Left cardiac atrium (tissue), 4 donors: ENCODE results near the gene ANGPTL7. TPM values are rescaled to one million over a fixed set of nuclear protein-coding genes. Genes with fewer than 3 reads are reported as not detected.

ENCODE experiments used
- ATAC-seq, 2 donors: fragments of 200-7000 bp; cut with Tn5 transposase; one replicate each; pipeline ENCODE4 v1.9.1; 2020; ENCODE audit warnings: mild to moderate bottlenecking in 2 of 2, moderate library complexity in 2 of 2
- DNase-seq: peaks from one replicate; pipeline ENCODE4 v3.0.0-alpha.2; 2020
- intact Hi-C, 2 donors: fragments of 100-400 bp; cut with DNase I; formaldehyde crosslinking; loops; one replicate each; pipeline versions ENCODE4 v1.14.1 to v1.15.1; 2022 to 2023
- total RNA-seq, 2 donors: library from RNA; stranded (reverse); fragmentation: NEBNext Ultra II Directional; extraction: Animal tissue kit (Norgen Biotek cat#: 25700); gene quantifications; one replicate each; pipeline ENCODE4 v1.2.1, GENCODE V29; 2021
- donor health status: DM: no; HTN: yes; CAD: no.
- donor health status: DM: no; HTN: yes; CAD: no; lungs with severe emphysema.
- donor health status: DM: yes; HTN: yes; CAD: no.
- donor health status: Dilated cardiomyopathy.

The ANGPTL7 gene
- total RNA-seq, 2 donors from 2014 or later: 0.39 to 3.0 TPM

DNA sequence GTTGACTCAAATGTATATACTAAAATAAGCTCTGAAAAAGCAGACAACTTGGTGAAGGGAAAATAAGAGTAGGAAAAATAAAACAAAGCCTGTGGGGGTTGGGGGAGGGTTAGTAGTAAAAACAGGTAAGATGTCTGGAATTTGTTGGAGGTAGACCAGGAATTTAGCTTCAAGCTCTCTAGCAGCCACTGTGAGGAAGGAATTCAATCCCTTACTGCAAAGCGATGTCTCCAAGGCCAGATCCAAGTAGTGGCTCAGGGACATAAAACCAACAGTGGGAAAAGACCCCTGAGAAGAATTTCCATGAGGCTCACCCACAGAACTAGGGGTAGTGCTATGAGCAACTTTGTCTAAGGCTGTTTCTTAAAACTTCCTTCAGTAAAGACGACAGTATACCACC lies 7.8 kb downstream of the ANGPTL7 start:
- intact Hi-C loops: no loop called here
- ATAC-seq (no peak), DNase-seq (no peak)

DNA sequence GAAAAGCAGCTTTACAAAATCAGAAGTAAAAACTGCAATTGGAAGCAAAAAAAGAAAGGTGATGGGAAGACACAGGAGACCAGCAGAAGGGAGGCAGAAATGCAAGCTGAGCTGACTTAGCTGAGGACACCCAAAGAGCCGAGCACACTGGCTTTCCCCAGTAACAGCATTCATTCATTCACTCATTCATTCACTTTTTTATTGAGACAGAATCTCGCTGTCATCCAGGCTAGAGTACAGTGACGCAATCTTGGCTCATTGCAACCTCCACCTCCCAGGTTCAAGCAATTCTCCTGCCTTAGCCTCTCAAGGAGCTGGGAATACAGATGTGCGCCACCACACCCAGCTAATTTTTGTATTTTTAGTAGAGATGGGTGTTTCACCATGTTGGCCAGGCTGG lies 8.2 kb downstream of the ANGPTL7 start:
- no peak for ATAC-seq
- DNase-seq: no peak
- intact Hi-C loops: no loop called here

DNA sequence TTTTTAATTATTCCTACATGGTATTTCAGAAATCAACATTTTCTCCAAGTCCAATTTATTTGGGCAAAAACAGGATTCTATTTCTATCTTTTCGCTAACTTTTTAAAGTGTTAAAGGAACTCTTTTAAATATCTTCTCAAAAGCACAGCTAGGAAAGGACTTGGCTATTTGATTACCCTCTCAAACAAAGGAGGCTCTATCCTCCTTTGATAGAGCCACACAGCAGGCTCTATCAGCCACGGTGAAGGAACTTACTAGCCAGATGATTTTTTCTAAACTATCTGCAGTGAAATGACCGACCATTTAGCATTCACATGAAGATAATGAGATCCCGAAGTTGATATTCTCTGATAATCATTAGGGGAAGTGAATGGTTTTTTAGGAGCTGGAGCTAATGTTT lies 9.1 kb downstream of the ANGPTL7 start:
- no peak for ATAC-seq
- DNase-seq: no peak
- intact Hi-C loops: no loop called here

DNA sequence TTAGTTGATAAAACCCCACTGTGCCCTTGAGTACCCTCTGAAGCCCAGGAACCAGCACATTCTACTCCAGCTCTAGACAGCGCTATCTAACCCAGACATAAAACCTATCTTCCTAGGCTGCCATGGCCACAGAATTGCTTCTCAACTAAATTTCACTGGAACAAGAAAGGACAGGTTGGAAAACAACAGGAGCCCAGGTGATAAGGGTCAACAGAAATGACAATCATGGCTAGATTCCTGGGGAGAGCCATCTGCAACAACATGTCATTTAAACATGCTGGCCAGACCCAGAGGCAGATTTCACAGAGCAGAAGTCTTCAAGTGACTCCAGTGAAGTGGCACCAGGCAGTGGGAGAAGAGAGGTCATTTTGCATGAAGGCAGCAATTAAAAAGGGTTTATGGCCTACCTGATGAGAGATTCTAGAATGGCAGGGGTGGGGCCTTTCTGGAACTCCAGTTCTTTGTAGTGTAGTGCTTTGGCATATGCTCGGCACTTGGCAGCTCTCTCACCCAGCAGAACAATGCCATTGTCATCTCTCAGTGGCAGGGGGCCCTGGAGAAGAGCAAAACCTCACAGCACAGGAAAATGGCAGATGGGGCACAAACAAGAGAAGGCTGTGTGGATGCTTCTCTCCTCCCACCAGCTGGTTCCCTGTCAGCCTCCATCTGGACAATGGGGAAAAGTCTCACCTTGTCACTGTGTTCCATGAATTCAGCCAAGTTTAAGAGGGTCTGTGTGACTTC lies 9.9 kb downstream of the ANGPTL7 start:
- intact Hi-C loops: no loop called here
- DNase-seq (no peak), ATAC-seq (no peak)

DNA sequence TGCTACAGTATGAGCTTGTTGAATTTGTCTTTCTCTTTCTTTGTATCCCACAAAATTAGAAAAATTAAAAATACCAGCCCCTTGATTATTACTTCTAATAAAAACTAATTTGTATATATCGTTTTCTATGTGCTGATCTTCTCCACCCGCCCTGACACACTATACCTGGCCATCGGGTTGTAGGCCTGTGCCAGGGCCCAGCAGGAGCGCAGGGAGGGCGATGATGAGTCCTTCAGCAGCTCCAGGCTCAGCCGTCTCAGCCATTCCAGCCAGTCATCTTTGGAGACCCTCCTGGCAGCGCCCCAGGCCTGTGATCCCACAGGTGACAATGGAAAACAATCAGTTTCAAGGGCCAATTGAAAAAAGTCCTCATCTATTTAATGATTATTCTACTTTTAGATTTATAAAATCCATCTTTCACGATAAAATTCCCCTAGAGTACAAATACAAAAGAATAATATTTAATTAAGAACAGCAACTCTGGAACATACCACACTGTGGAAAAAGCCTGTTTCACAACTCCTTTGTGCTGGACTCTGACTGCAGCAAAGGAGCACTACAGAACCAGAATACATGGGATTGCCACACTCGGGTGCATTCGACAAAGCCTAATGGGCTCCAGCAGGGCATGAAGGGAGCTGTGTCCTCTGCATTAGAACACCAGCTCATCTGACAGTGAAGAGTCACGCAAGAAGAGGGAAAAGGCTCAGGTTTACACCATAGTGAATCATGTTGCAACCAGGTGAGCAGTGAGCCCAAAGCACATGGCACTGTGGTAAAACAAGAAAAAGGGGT lies 15.4 kb downstream of the ANGPTL7 start:
- intact Hi-C loops: no loop called here
- peak in 1 of 2 donors; percentile 34 for ATAC-seq

DNA sequence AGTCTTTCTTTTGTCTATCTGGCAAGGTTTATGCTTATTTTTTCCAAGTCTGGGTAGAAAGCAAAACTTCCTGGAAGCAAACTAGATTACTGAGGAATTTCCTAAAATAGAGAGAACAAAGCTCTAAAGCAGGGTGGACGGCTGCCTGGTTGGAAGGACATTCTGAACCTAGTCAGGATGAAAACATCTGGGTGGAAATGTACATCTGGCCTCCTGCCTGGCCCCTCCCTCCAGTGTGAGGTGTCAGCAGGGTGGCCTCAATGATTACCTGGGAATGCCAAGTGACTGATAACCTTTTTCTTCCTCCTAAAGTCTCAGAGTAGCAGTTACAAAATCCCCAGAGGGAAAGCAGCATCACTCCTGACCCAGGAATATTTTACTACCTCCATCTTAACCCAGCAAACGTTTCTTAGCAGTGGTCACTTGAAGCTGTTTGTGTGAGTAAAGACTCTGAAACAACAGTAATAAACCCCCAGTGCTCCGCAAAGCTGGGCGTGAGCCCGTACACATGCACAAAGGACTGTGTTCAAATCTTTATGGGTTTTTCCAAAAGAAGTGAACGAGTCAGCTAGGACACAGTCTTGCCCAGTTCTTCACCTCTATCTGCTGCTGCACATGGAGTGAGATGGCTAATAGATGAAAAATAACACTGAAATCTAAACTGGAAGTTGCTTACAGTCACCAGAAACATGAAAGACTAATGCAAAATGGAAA lies 18.9 kb downstream of the ANGPTL7 start:
- intact Hi-C loops: no loop called here
- DNase-seq: peak; percentile 33
- peak; percentile 38 to 59 for ATAC-seq

More for the DNA sequence above, 15.4 kb downstream of the ANGPTL7 start:
- no peak for DNase-seq

DNA sequence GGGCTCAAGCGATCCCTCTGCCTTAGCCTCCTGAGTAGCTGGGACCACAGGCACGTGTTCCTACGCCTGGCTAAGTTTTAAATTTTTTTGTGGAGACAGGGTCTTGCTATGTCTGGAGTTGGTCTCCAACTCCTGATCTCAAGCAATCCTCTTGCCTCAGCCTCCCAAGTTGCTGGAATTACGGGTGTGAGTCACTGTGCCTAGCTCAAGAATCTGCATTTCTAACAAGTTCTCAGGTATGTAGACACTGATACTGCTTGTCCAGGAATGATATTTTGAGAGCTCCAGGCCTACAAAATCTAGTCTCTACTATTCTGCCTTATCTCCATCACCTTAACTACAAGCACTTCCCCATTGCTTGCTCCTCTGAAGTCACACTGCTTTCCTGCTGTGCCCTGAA lies 22.3 kb downstream of the ANGPTL7 start:
- no peak for ATAC-seq
- intact Hi-C loops: loop anchor here in 1 of 2 donors (10.0 kb wide), 1 partner anchor 117 kb away; the partner anchor contains the start of gene EXOSC10

DNA sequence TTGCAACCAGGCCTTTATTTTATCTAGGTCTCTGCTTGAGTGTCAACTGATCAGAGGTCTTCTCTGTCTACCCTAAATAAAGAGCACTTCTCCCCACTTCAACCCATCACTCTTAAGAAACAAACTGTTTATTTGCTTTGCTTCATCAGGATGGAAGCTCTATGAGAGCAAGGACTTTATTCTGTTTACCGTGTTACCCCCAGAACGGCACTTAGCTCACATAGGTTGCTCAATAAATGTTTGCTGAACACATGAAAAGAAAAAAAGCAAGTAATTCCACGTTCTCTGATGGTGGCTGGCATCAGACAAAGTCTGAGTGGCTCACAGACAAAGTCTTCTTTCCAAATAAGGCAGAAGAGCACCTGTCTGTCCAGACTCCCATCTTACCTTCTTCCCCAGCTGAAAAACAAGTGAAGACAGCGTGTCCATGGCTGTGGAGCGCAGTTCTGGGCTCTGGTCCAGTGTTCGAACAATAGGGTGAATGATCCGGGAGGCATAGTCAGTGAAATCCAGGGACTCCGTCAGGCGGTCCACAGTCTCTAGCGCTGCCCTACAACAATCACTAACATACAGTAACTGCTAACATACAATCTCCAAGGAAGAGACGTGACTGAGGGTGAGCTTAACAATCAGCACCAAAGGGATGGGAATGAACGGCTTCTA lies 22.9 kb downstream of the ANGPTL7 start:
- intact Hi-C loops: loop anchor here in 1 of 2 donors (10.0 kb wide), 1 partner anchor 117 kb away; the partner anchor contains the start of gene EXOSC10
- ATAC-seq (no peak), DNase-seq (no peak)

More for the DNA sequence above, 22.3 kb downstream of the ANGPTL7 start:
- no peak for DNase-seq

DNA sequence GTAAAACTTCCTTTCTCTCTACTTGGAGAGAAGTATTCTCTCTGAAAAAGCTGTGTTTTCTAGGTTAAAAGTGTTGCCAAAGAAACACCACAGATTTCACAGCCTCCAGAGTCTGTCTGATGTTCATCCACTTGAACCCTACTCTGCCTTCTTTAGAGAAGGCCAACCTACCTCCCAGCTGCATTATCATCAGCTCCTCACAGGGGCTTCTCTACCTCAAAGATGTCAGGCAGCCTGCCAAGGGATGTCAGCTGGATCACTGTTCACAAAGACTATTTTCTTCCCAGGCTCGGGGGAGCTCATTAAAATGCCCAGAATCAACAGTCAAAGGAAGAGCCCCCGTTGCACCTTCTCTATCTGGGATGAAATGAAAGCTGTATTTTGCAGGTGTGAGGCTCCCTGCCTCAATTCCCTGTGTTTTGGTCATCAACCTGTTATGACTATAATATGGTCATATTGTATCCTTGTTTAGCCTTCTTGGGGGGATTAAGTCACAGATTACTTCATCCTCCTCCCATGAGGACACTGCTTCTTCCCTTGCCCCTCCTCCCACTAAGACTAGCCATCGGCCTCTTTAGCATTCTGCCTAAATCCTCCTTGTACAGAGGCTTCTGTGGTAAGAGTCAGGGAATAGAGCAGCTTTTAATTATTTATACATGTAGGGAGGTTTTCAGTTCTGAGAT lies 25.7 kb downstream of the ANGPTL7 start:
- ATAC-seq: no peak
- intact Hi-C loops: loop anchor here in 1 of 2 donors (10.0 kb wide), 1 partner anchor 120 kb away; the partner anchor contains the start of gene EXOSC10
- no peak for DNase-seq

DNA sequence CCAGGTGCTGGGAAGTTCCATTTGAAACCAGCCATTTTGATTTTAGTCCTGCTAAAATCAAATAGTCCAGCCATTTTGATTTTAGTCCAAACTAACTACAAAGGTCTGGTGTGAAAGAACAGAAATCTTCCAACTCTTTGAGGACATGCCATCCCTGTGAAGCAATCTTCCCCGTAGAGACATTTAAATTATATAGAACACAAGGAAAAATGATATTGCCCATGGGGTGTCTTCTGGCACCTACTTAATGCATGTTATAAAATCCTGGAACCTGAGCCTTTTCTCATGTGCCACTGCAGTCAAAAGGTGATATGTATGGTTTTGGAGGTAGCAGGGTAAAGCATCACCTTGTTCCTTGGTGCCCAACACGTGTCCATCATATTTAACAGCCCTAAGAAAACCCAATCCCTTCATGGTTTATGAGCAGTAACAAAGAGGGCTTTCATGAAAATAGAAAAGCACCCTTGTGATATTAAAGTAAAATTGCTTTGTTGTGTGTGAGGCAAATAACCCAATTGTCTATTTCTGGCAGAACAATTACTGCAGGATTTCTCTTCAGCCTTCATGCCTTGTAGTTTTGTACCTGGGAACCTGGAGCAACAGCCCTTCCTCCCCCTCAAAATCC lies 26.3 kb downstream of the ANGPTL7 start:
- ATAC-seq (no peak), DNase-seq (no peak)
- intact Hi-C loops: loop anchor here in 1 of 2 donors (10.0 kb wide), 1 partner anchor 121 kb away; the partner anchor contains the start of gene EXOSC10

DNA sequence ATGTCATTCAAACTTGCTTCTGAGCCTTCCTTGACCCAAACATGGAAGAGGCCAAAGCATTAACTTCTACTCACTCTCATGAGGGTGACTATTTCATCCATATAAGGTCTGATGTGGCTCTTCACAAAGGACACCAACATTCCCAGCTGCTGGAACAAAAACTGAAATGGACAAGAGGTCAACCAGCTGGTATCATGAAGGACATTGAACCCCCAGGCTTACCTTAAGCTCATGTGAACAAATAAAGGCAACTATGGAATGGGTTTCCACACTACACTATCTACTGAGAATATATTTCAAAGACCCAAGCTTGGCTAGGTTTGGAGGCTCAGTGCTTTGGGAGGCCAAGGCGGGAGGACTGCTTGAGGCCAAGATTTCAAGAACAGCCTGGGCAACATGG lies 26.9 kb downstream of the ANGPTL7 start:
- ATAC-seq (no peak), DNase-seq (no peak)
- intact Hi-C loops: loop anchor here in 1 of 2 donors (10.0 kb wide), 1 partner anchor 121 kb away; the partner anchor contains the start of gene EXOSC10

DNA sequence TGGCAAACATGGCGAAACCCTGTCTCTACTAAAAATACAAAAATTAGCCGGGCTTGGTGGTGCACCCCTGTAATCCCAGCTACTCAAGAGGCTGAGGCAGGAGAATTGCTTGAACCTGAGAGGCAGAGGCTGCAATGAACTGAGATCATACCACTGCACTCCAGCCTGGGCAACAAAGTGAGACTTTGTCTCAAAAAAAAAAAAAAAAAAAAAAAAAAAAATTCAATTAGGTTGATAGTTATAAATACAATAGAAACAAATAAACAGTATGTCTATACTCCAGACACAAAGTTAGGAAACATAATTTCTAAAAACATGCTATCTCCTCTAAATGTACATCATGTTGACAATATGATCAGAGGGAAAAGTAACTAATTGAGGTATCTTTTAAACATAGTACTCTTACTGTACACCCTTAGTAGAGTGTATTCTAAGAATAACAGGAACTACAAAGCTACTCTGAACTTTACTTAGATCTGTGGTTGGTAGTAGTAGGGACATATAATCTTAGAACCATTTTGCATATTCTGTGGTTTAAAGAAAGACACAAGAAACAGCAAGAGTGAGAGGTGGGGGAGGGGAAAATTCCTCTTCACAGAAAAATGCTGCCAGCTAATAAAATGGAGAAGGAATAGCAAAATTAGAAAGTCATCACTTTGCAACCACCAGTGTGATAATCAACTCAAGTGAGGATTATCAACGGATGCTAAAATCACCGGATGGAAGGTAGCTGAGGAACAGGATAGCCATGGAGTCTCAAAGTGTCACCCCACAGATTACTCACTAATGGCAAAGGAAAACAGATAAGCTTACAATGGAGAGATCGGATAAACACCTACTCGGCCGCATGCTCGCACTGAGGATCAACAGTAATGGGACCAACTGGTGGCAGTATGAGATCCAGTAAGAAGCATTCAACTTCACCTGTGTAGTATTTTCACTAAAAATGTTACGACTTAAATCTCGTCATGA lies 38.2 kb downstream of the ANGPTL7 start:
- ATAC-seq (no peak), DNase-seq (no peak)
- intact Hi-C loops: no loop called here

DNA sequence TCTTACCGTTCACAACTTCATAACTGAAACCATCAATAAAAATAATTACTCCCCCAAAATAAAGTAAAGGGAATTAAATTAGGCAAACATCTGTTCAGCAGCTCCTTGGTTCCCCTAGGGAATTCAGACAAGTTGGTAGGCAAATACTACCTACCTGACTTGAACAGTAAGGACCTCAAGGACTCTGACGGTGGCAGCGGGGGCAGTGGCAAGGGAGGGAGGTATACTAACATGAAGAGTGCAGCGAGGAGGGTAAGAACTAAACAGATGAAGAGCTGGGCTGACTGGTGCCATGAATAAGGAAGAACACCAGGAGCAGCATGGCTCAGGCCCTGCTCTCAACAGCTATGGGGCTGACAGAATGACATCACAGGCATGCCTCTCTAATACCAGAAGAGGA lies 40.0 kb downstream of the ANGPTL7 start:
- DNase-seq (no peak), ATAC-seq (no peak)
- intact Hi-C loops: no loop called here

DNA sequence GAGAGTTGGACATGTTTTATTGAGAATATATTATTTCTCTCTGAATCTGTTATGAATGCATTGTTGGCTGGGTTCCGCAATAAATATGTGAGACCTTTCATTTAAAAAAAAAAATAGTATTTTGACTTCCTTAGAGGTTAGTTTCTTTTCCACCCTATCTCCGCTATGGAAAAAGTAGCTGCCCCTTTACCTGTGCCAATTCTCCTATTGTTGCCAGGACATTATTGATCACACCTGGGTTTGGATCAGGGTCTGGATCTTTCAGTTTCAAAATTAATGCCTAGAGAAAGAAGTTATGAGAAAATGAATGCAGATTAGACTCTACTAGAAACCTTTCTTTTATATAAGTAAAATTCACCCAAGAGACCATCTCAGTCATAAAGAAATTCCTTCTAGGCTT lies 44.1 kb downstream of the ANGPTL7 start:
- intact Hi-C loops: no loop called here
- DNase-seq: no peak

DNA sequence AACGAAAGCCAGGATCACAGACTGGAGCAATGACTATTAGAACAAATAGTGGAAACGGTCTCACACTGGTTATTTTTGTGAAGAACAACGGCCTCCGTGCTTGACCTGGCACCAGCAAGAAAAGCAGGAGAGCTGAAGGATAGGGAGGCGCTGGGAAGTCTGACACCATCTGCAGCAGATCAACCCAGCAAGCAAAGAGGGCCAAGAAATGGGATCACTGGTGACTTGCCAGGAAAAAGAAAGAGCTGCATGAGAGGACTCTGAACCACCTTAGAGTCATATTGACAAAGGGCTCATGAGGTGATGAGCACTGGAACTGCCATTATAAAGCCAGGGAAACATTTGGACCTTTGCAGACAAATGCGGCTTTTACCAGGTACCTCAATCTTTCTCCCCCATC lies 48.2 kb downstream of the ANGPTL7 start:
- ATAC-seq (peak; percentile 49 to 50), DNase-seq (no peak)
- intact Hi-C loops: no loop called here

More for the DNA sequence above, 44.1 kb downstream of the ANGPTL7 start:
- ATAC-seq: no peak

DNA sequence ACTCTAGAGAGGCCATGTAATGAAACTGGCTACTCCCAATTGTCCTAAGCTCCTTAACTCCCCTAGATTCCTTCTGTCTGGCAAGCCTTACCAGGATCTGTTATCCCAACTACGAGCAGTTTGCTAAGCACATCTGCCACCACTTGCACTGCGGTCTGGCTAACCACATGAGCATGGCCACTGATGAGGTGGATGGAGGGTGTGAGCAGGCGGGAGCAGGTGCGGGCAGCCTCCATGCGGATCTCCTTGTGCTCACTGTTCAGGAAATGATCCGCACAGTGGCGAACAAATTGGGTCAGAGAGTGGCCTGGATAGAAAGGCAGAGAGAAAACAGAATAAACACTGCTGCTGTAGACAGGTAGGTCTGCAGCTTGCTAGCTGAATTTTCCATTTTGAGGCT lies 49.2 kb downstream of the ANGPTL7 start:
- DNase-seq (no peak), ATAC-seq (no peak)
- intact Hi-C loops: no loop called here

DNA sequence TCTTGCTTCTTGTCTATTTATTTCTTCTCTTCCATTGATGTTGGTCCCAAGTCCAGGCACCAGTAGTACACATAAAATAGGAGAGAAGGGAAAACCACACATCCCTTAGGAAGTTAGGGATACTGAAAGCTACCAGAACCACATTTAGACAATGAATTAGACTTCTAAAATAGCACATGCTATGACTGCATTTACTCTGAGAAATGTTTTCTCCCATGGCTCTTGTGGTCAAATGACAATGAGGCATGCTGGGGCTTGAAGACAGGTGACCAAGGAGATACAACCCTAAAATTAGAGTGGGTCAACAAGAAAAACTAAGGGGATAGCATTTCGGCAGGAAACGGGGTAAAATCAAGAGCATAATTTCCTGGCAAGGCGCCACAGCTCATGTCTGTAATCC lies 56.1 kb downstream of the ANGPTL7 start:
- intact Hi-C loops: no loop called here
- DNase-seq (no peak), ATAC-seq (no peak)
